ENCODE results near the gene OR7C1. TPM values are rescaled to one million over a fixed set of nuclear protein-coding genes. Genes with fewer than 3 reads are reported as not detected.
"Not testable (repeated sequence)": the region's sequence is repeated elsewhere in the genome, so short reads cannot be mapped to it uniquely, and the experiment has no call there.

OR7C1 gene
- total RNA-seq, 1 experiment from 2014 or later: 0.05 TPM

GRCh38 chr19:14772995-14773394 is 62.0 kb downstream of the OR7C1 start:
- in situ Hi-C loops (cut with HindIII; ENCODE audit: low pct_unique_long_range_greater_than_20kb, low sequenced_read_pairs): no loop called here
- DNase-seq (ENCODE audit: low read depth, low spot score): no peak

GRCh38 chr19:14772467-14772866 is 62.5 kb downstream of the OR7C1 start:
- DNase-seq (ENCODE audit: low read depth, low spot score): no peak
- in situ Hi-C loops (cut with HindIII; ENCODE audit: low pct_unique_long_range_greater_than_20kb, low sequenced_read_pairs): no loop called here

- no peak for DNase-seq (ENCODE audit: low read depth, low spot score)
- in situ Hi-C loops (cut with HindIII; ENCODE audit: low pct_unique_long_range_greater_than_20kb, low sequenced_read_pairs): no loop called here
Measured at GRCh38 chr19:14770944-14771839, 63.8 kb downstream of the OR7C1 start.

- in situ Hi-C loops (cut with HindIII; ENCODE audit: low pct_unique_long_range_greater_than_20kb, low sequenced_read_pairs): no loop called here
- DNase-seq (ENCODE audit: low read depth, low spot score): no peak
Measured at GRCh38 chr19:14770136-14770535, 64.8 kb downstream of the OR7C1 start.

- in situ Hi-C loops (cut with HindIII; ENCODE audit: low pct_unique_long_range_greater_than_20kb, low sequenced_read_pairs): no loop called here
- DNase-seq (ENCODE audit: low read depth, low spot score): no peak
Measured at GRCh38 chr19:14769201-14769600, 65.8 kb downstream of the OR7C1 start.

GRCh38 chr19:14768001-14768400 is 67.0 kb downstream of the OR7C1 start:
- no peak for DNase-seq (ENCODE audit: low read depth, low spot score)
- in situ Hi-C loops (cut with HindIII; ENCODE audit: low pct_unique_long_range_greater_than_20kb, low sequenced_read_pairs): no loop called here

- DNase-seq (ENCODE audit: low read depth, low spot score): no peak
- in situ Hi-C loops (cut with HindIII; ENCODE audit: low pct_unique_long_range_greater_than_20kb, low sequenced_read_pairs): no loop called here
Measured at GRCh38 chr19:14767466-14767971, 67.5 kb downstream of the OR7C1 start.

GRCh38 chr19:14765841-14766240 is 69.1 kb downstream of the OR7C1 start:
- in situ Hi-C loops (cut with HindIII; ENCODE audit: low pct_unique_long_range_greater_than_20kb, low sequenced_read_pairs); DNase-seq (ENCODE audit: low read depth, low spot score): not testable (repeated sequence)

- in situ Hi-C loops (cut with HindIII; ENCODE audit: low pct_unique_long_range_greater_than_20kb, low sequenced_read_pairs); DNase-seq (ENCODE audit: low read depth, low spot score): not testable (repeated sequence)
Measured at GRCh38 chr19:14765403-14765802, 69.6 kb downstream of the OR7C1 start.

GRCh38 chr19:14764401-14764800 is 70.6 kb downstream of the OR7C1 start:
- no peak for DNase-seq (ENCODE audit: low read depth, low spot score)
- in situ Hi-C loops (cut with HindIII; ENCODE audit: low pct_unique_long_range_greater_than_20kb, low sequenced_read_pairs): no loop called here

GRCh38 chr19:14763497-14764145 is 71.4 kb downstream of the OR7C1 start:
- no peak for DNase-seq (ENCODE audit: low read depth, low spot score)
- in situ Hi-C loops (cut with HindIII; ENCODE audit: low pct_unique_long_range_greater_than_20kb, low sequenced_read_pairs): no loop called here

GRCh38 chr19:14762111-14762510 is 72.9 kb downstream of the OR7C1 start:
- DNase-seq (ENCODE audit: low read depth, low spot score): no peak
- in situ Hi-C loops (cut with HindIII; ENCODE audit: low pct_unique_long_range_greater_than_20kb, low sequenced_read_pairs): no loop called here

GRCh38 chr19:14761607-14762006 is 73.4 kb downstream of the OR7C1 start:
- DNase-seq (ENCODE audit: low read depth, low spot score): no peak
- in situ Hi-C loops (cut with HindIII; ENCODE audit: low pct_unique_long_range_greater_than_20kb, low sequenced_read_pairs): no loop called here

GRCh38 chr19:14758816-14759215 is 76.2 kb downstream of the OR7C1 start:
- DNase-seq (ENCODE audit: low read depth, low spot score): no peak
- in situ Hi-C loops (cut with HindIII; ENCODE audit: low pct_unique_long_range_greater_than_20kb, low sequenced_read_pairs): no loop called here

GRCh38 chr19:14748601-14749000 is 86.4 kb downstream of the OR7C1 start:
- in situ Hi-C loops (cut with HindIII; ENCODE audit: low pct_unique_long_range_greater_than_20kb, low sequenced_read_pairs): no loop called here
- DNase-seq (ENCODE audit: low read depth, low spot score): no peak
